ENCODE results near the gene GPX1.

Gene GPX1

GRCh38 chr3:49310677-49311076 is 47.5 kb downstream of the GPX1 start:
- DNase-seq = no peak
